Measurements from ENCODE around the gene FAM120AOS.

FAM120AOS gene

DNA sequence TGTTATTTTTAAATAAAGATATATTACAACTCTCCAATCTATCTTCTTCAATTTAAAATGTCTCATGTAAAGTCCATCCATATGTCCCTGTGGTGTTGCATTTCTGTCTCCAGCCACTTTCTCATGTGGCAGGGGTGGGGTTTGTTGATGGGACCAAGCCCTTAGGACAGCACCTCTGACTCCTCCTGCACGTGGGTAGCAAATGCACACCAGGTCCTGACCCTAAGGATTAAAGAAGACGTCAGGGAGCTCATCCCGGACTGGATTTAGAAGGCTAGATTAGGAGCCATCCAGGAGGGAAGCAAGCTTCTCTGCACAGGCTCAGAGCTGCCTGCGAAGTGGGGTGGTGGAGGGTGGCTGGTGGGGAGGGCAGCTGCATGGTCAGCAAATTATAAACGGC is 38.9 kb upstream of the FAM120AOS start:
- H3K9me3 ChIP-seq = no peaks in the 10 kb centered on the region; the same call in 1 of the 2 replicates
- no peak overlapping the region for H3K4me3 ChIP-seq (ENCODE audit: low read depth, low read length)
- H3K36me3 ChIP-seq = peaks cover 83% of the 10 kb centered on the region
- H3K27me3 ChIP-seq = no peaks in the 10 kb centered on the region; the same call in 1 of the 2 replicates
- DNase-seq = no peak
- no peak for TF ChIP-seq CTCF (IDR thresholded peaks at IDR 0.05; ENCODE audit: low read depth, low read length)
- no peaks in the 10 kb centered on the region for H3K4me1 ChIP-seq

DNA sequence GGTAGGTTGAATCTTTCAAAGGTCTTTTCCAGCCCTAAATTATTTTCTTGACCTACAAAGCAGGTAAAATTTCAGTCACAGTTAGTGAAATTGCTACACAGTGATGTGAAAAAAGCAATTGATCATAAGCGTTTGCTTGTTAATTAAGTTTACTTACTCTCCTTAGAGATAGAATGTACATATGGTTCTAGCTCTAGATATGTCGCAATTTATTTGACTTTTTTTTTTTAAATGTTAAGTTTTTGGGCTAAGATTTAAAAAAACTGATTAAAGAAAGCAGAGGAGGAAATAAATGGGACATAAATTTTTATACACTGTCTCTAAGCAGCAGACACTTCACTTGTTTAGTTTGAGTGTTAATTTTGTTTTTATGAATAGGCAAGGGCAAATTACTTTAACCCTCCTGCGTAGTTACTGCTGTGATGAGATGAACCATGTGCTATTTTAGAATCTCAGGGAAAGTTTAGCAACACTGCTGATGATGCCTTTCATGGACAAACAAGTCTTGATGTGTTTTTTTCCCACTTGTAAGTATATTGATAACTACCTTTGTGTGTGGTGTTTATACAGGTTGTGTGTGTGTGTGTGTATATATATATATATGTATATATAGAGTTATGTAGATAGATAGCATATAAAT is 38.3 kb upstream of the FAM120AOS start:
- H3K9me3 ChIP-seq = no peaks in the 10 kb centered on the region; the same call in 1 of the 2 replicates
- no peaks in the 10 kb centered on the region for H3K4me1 ChIP-seq
- no peak for DNase-seq
- H3K27me3 ChIP-seq = no peaks in the 10 kb centered on the region; the same call in 1 of the 2 replicates
- no peak for TF ChIP-seq CTCF (IDR thresholded peaks at IDR 0.05; ENCODE audit: low read depth, low read length)
- peaks cover 79% of the 10 kb centered on the region for H3K36me3 ChIP-seq
- no peak overlapping the region for H3K4me3 ChIP-seq (ENCODE audit: low read depth, low read length)

- Histone ChIP-seq H3K36me3 (peaks cover 68% of the 10 kb centered on the region), H3K4me3 (ENCODE audit: low read depth, low read length) (no peak overlapping the region), H3K4me1 (no peaks in the 10 kb centered on the region), H3K9me3 (no peaks in the 10 kb centered on the region; the same call in 1 of the 2 replicates), H3K27me3 (no peaks in the 10 kb centered on the region)
- DNase-seq = no peak
- no peak for TF ChIP-seq CTCF (IDR thresholded peaks at IDR 0.05; ENCODE audit: low read depth, low read length)
These were observed 34.9 kb upstream of the FAM120AOS start for GRCh38 chr9:93488244-93488643.

DNA sequence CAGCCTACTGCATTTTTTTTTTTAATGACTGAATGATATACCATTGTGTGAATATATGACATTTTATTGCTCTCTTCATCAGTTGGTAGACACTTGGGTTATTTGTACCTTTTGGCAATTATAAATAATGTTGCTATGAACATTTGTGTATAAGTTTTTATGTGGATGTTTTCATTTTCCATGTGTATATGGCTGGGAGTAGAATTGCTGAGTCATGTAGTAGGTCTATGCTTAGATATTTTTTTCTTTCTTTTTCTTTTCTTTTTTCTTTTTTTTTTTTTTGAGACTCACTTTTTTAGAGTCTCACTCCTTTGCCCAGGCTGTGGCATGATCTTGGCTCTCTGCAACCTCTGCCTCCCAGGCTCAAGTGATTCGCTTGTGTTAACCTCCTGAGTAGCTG is 32.9 kb upstream of the FAM120AOS start:
- TF ChIP-seq CTCF (IDR thresholded peaks at IDR 0.05; ENCODE audit: low read depth, low read length) = no peak
- H3K27me3 ChIP-seq = no peaks in the 10 kb centered on the region
- H3K4me1 ChIP-seq = no peaks in the 10 kb centered on the region
- H3K9me3 ChIP-seq = no peaks in the 10 kb centered on the region; the same call in 1 of the 2 replicates
- H3K36me3 ChIP-seq = peaks cover 60% of the 10 kb centered on the region
- H3K4me3 ChIP-seq (ENCODE audit: low read depth, low read length) = no peak overlapping the region
- no peak for DNase-seq

- H3K36me3 ChIP-seq = peaks cover 46% of the 10 kb centered on the region
- H3K4me1 ChIP-seq = peaks cover 6% of the 10 kb centered on the region
- DNase-seq = no peak
- TF ChIP-seq CTCF (IDR thresholded peaks at IDR 0.05; ENCODE audit: low read depth, low read length) = no peak
- no peak overlapping the region for H3K4me3 ChIP-seq (ENCODE audit: low read depth, low read length)
- H3K27me3 ChIP-seq = no peaks in the 10 kb centered on the region
- H3K9me3 ChIP-seq = no peaks in the 10 kb centered on the region
These were observed 30.1 kb upstream of the FAM120AOS start for GRCh38 chr9:93483497-93483896.

DNA sequence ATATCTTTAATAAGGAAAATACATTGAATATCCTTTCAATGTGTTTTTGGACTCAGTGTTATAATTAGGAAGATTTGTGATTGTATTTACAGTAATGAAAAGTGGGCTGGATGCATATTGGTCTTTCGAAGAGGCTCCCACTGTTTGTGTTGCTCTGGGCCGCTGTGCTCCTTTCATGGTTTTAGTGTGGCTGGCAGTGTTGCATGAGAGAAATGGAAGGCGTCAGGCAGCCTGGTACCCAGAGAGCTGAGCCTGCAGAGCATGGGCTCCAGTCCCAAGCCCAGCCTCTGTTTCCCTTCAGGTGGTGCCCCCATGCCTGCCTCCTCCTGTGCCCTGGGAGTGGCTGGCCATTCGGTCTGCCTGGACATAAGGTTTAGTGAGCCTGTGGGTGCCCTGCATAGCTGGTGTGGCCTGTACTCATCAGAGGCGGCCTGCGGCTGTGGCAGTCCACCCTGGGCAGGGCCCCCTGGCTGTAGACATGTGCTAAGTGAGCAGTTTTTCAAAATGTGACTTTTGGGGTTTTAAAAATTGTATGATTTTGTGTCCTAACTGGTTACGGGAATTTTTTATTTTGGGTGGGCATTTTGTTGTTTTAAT is 27.4 kb upstream of the FAM120AOS start:
- H3K27me3 ChIP-seq = no peaks in the 10 kb centered on the region
- H3K4me1 ChIP-seq = peaks cover 6% of the 10 kb centered on the region
- H3K36me3 ChIP-seq = peaks cover 50% of the 10 kb centered on the region
- TF ChIP-seq CTCF (IDR thresholded peaks at IDR 0.05; ENCODE audit: low read depth, low read length) = 0 out of 2 replicates have a peak, but pooled peaks have one; percentile 5
- DNase-seq = no peak
- no peaks in the 10 kb centered on the region for H3K9me3 ChIP-seq
- no peak overlapping the region for H3K4me3 ChIP-seq (ENCODE audit: low read depth, low read length)
